MM.1S (cell line): ENCODE data around the gene ITPR1.

Experiments used
- DNase-seq: peaks from one replicate; pipeline ENCODE4 v3.0.0-alpha.2; 2015
- H2AFZ ChIP-seq: fragments of 300-600 bp; sonication (generic); 2 replicates; pipeline ENCODE4 v1.6.0; 2016; ENCODE audit warnings: antibody characterized with exemption, low read length
- H3F3A ChIP-seq: fragments of 300-600 bp; sonication (generic); 2 replicates; pipeline ENCODE4 v1.6.1; 2016; ENCODE audit warnings: mild to moderate bottlenecking, antibody characterized with exemption, low read length, moderate library complexity, mixed read lengths; ENCODE audit not compliant: insufficient read depth
- H3K27ac ChIP-seq: fragments of 300-600 bp; sonication (generic); 2 replicates; pipeline ENCODE4 v1.5.1; 2016; ENCODE audit warnings: mild to moderate bottlenecking, low read length
- H3K27me3 ChIP-seq: fragments of 300-600 bp; sonication (generic); replicated peaks from 2 replicates; pipeline ENCODE4 v1.6.0; 2016; ENCODE audit warnings: low read length; ENCODE audit not compliant: insufficient read depth
- H3K36me3 ChIP-seq: fragments of 300-600 bp; sonication (generic); replicated peaks from 2 replicates; pipeline ENCODE4 v1.6.1; 2016; ENCODE audit warnings: mild to moderate bottlenecking, low read length, mixed read lengths; ENCODE audit not compliant: insufficient read depth
- H3K4me1 ChIP-seq: fragments of 300-600 bp; sonication (generic); 2 replicates; pipeline ENCODE4 v1.6.1; 2016; ENCODE audit warnings: low read length, mixed read lengths
- H3K4me2 ChIP-seq: fragments of 300-600 bp; sonication (generic); 2 replicates; pipeline ENCODE4 v1.6.0; 2016; ENCODE audit warnings: low read depth, low read length
- H3K4me3 ChIP-seq: fragments of 300-600 bp; sonication (generic); 2 replicates; pipeline ENCODE4 v1.5.1; 2016; ENCODE audit warnings: low read length, mixed read lengths
- H3K79me2 ChIP-seq: fragments of 300-600 bp; sonication (generic); 2 replicates; pipeline ENCODE4 v1.6.1; 2016; ENCODE audit warnings: mixed run types, low read length, mixed read lengths
- H3K9ac ChIP-seq: fragments of 300-600 bp; sonication (generic); 2 replicates; pipeline ENCODE4 v1.6.1; 2016; ENCODE audit warnings: low read length, mixed read lengths
- H3K9me2 ChIP-seq: fragments of 300-600 bp; sonication (generic); replicated peaks from 2 replicates; pipeline ENCODE4 v1.6.1; 2016; ENCODE audit warnings: mild to moderate bottlenecking, low read length, mixed read lengths; ENCODE audit not compliant: insufficient read depth
- H3K9me3 ChIP-seq: fragments of 300-600 bp; sonication (generic); replicated peaks from 2 replicates; pipeline ENCODE4 v1.6.1; 2016; ENCODE audit warnings: mild to moderate bottlenecking, low read length, mixed read lengths; ENCODE audit not compliant: insufficient read depth
- H4K20me1 ChIP-seq: fragments of 300-600 bp; sonication (generic); 2 replicates; pipeline ENCODE4 v1.6.1; 2016; ENCODE audit warnings: mild to moderate bottlenecking, low read length, moderate library complexity, mixed read lengths; ENCODE audit not compliant: insufficient read depth
- EZH2 ChIP-seq: fragments of 300-600 bp; sonication (generic); optimal IDR thresholded peaks from 2 replicates; pipeline ENCODE3; 2017; ENCODE audit warnings: low read depth, mild to moderate bottlenecking, antibody characterized with exemption, low read length, mixed read lengths
- EZH2phosphoT487 ChIP-seq: fragments of 300-600 bp; sonication (generic); IDR thresholded peaks from 2 replicates; pipeline ENCODE4 v1.6.1; 2018; ENCODE audit warnings: antibody characterized with exemption, low read length
- TF ChIP-seq, protein P1 (sequence below): fragments of 300-600 bp; sonication (generic); IDR thresholded peaks from 2 replicates; pipeline ENCODE4 v1.5.1; 2016; ENCODE audit warnings: antibody characterized with exemption, low read length, mixed read lengths

The ITPR1 gene

GRCh38 chr3:4806535-4807108, 313.5 kb downstream of the ITPR1 start:
- Histone ChIP-seq H3K79me2 (no peaks in the 10 kb centered on the region), H3K27ac (no peak overlapping the region), H3K4me3 (no peak overlapping the region), H3K27me3 (no peaks in the 10 kb centered on the region), H3K9ac (no peak overlapping the region), H2AFZ (no peak overlapping the region), H3K4me2 (no peak overlapping the region), H3F3A (no peaks in the 10 kb centered on the region), H3K9me3 (no peaks in the 10 kb centered on the region), H3K36me3 (no peaks in the 10 kb centered on the region), H4K20me1 (no peaks in the 10 kb centered on the region), H3K4me1 (no peaks in the 10 kb centered on the region), H3K9me2 (no peaks in the 10 kb centered on the region)
- TF ChIP-seq EZH2phosphoT487 (no peak), EZH2 (no peak)
- TF ChIP-seq, protein P1, sequence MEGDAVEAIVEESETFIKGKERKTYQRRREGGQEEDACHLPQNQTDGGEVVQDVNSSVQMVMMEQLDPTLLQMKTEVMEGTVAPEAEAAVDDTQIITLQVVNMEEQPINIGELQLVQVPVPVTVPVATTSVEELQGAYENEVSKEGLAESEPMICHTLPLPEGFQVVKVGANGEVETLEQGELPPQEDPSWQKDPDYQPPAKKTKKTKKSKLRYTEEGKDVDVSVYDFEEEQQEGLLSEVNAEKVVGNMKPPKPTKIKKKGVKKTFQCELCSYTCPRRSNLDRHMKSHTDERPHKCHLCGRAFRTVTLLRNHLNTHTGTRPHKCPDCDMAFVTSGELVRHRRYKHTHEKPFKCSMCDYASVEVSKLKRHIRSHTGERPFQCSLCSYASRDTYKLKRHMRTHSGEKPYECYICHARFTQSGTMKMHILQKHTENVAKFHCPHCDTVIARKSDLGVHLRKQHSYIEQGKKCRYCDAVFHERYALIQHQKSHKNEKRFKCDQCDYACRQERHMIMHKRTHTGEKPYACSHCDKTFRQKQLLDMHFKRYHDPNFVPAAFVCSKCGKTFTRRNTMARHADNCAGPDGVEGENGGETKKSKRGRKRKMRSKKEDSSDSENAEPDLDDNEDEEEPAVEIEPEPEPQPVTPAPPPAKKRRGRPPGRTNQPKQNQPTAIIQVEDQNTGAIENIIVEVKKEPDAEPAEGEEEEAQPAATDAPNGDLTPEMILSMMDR: no peak
- DNase-seq: no peak

- Histone ChIP-seq H3K27me3 (no peaks in the 10 kb centered on the region), H3K36me3 (no peaks in the 10 kb centered on the region), H2AFZ (no peak overlapping the region)
These were observed 314.5 kb downstream of the ITPR1 start for GRCh38 chr3:4807381-4808280.

DNA sequence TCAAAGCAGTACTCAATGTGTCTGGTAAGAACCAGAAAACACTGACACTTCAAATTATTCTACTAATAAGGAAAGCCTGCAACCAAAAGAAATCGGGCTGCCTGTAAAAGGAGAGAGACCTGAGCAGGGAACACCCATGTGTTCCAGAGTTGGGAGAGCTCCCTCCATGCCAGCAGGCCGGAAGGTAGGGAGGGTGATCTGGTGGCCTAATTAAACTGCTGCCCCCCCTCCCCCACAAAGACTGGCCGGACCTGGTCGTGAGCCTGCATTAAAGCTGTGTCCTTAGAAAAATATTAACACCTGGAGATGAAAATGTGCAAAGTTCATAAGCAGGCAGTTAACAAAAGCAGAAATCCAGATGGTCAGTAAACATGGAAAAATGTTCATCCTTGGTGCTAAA, 315.5 kb downstream of the ITPR1 start:
- Histone ChIP-seq H3K4me3 (no peak overlapping the region), H3K27me3 (no peaks in the 10 kb centered on the region), H3K9me3 (no peaks in the 10 kb centered on the region), H2AFZ (no peak overlapping the region), H3K4me1 (no peaks in the 10 kb centered on the region), H3K9me2 (no peaks in the 10 kb centered on the region), H3K4me2 (no peak overlapping the region), H3K27ac (no peak overlapping the region), H4K20me1 (no peaks in the 10 kb centered on the region), H3K36me3 (no peaks in the 10 kb centered on the region), H3K79me2 (no peaks in the 10 kb centered on the region), H3K9ac (no peak overlapping the region), H3F3A (no peaks in the 10 kb centered on the region)
- TF ChIP-seq EZH2 (no peak), EZH2phosphoT487 (no peak)
- TF ChIP-seq, protein P1: no peak
- no peak for DNase-seq

More at GRCh38 chr3:4807381-4808280, 314.5 kb downstream of the ITPR1 start:
- H3K4me2 ChIP-seq: no peak overlapping the region
- no peak overlapping the region for H3K4me3 ChIP-seq
- H3K4me1 ChIP-seq: no peaks in the 10 kb centered on the region
- H3F3A ChIP-seq: no peaks in the 10 kb centered on the region
- H3K9ac ChIP-seq: no peak overlapping the region
- H4K20me1 ChIP-seq: no peaks in the 10 kb centered on the region
- TF ChIP-seq EZH2 (no peak), EZH2phosphoT487 (no peak)
- TF ChIP-seq, protein P1: no peak
- no peaks in the 10 kb centered on the region for H3K79me2 ChIP-seq
- H3K9me3 ChIP-seq: no peaks in the 10 kb centered on the region
- no peak for DNase-seq
- no peaks in the 10 kb centered on the region for H3K9me2 ChIP-seq
- H3K27ac ChIP-seq: no peak overlapping the region
